WTC11 (cell line): ENCODE measurements around the gene KIAA1210.

ENCODE experiments used
- MXD4 ChIP-seq: fragments of 250-450 bp; sonication (Bioruptor Pico); IDR thresholded peaks from 2 replicates; pipeline ENCODE4 v1.8.0; 2021; ENCODE audit warnings: mild to moderate bottlenecking, moderate library complexity, borderline replicate concordance
- SP1 ChIP-seq: sonication (generic); formaldehyde crosslinking; conservative IDR thresholded peaks from 2 replicates; pipeline ENCODE4 v1.8.1; 2022; ENCODE audit warnings: missing genetic modification reagents
- TF ChIP-seq, protein P1 (sequence below): fragments of 250-450 bp; sonication (Bioruptor Pico); IDR thresholded peaks from 2 replicates; pipeline ENCODE4 v1.9.0; 2021; ENCODE audit warnings: mild to moderate bottlenecking
- TF ChIP-seq, protein P2 (sequence below): sonication (generic); formaldehyde crosslinking; IDR thresholded peaks from 2 replicates; pipeline ENCODE4 v1.8.1; 2023; ENCODE audit warnings: mild to moderate bottlenecking, missing genetic modification reagents, moderate library complexity

DNA sequence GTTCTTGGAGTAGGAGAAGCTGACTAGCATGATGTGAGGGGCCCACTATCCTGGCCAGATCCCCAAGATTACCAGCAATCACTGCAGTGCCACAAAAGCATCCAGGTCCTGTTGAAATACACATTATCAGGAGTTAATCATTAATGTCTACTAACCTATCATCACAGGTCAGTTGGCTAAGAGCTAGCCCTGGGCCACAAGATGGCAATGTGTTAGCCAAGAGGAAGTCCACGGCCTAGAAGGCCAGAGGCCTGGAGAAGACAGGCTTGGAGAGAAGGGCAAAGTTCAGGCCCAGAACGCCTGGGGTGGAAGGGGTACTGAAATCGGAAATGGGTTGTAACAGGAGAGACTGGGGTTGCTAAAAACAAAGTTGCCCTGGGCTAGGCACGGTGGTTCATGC is 19.9 kb upstream of the KIAA1210 start:
- no peak for TF ChIP-seq SP1
- no peak for TF ChIP-seq MXD4 (CRISPR knock-in tag)
- TF ChIP-seq, protein P1, sequence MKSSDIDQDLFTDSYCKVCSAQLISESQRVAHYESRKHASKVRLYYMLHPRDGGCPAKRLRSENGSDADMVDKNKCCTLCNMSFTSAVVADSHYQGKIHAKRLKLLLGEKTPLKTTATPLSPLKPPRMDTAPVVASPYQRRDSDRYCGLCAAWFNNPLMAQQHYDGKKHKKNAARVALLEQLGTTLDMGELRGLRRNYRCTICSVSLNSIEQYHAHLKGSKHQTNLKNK, result no peak
- TF ChIP-seq, protein P2, sequence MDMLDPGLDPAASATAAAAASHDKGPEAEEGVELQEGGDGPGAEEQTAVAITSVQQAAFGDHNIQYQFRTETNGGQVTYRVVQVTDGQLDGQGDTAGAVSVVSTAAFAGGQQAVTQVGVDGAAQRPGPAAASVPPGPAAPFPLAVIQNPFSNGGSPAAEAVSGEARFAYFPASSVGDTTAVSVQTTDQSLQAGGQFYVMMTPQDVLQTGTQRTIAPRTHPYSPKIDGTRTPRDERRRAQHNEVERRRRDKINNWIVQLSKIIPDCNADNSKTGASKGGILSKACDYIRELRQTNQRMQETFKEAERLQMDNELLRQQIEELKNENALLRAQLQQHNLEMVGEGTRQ (CRISPR knock-in tag), result no peak
